ENCODE measurements around the gene PTPRJ.
"Not testable (repeated sequence)": the region's sequence is repeated elsewhere in the genome, so short reads cannot be mapped to it uniquely, and the experiment has no call there.

Gene PTPRJ

GRCh38 chr11:48116437-48117228 is 136.3 kb downstream of the PTPRJ start:
- no peak for DNase-seq (ENCODE audit: low spot score)

- DNase-seq (ENCODE audit: low spot score), result no peak
These were observed 141.9 kb downstream of the PTPRJ start for GRCh38 chr11:48122246-48122645.

GRCh38 chr11:48122656-48123055 is 142.3 kb downstream of the PTPRJ start:
- no peak for DNase-seq (ENCODE audit: low spot score)

- no peak for DNase-seq (ENCODE audit: low spot score)
These were observed 143.0 kb downstream of the PTPRJ start for GRCh38 chr11:48123254-48123875.

- DNase-seq (ENCODE audit: low spot score), result no peak
These were observed 143.8 kb downstream of the PTPRJ start for GRCh38 chr11:48123934-48124755.

- no peak for DNase-seq (ENCODE audit: low spot score)
These were observed 144.5 kb downstream of the PTPRJ start for GRCh38 chr11:48124880-48125279.

GRCh38 chr11:48125866-48126265 is 145.5 kb downstream of the PTPRJ start:
- DNase-seq (ENCODE audit: low spot score), result peak; percentile 29

GRCh38 chr11:48127521-48128183 is 147.3 kb downstream of the PTPRJ start:
- no peak for DNase-seq (ENCODE audit: low spot score)

GRCh38 chr11:48129697-48130395 is 149.5 kb downstream of the PTPRJ start:
- DNase-seq (ENCODE audit: low spot score), result no peak

GRCh38 chr11:48134221-48134922 is 154.0 kb downstream of the PTPRJ start:
- DNase-seq (ENCODE audit: low spot score), result peak; percentile 17

GRCh38 chr11:48138222-48138621 is 157.9 kb downstream of the PTPRJ start:
- no peak for DNase-seq (ENCODE audit: low spot score)

- DNase-seq (ENCODE audit: low spot score), result not testable (repeated sequence)
These were observed 159.5 kb downstream of the PTPRJ start for GRCh38 chr11:48139896-48140295.

GRCh38 chr11:48141475-48142122 is 161.2 kb downstream of the PTPRJ start:
- DNase-seq (ENCODE audit: low spot score), result no peak

GRCh38 chr11:48142889-48143288 is 162.5 kb downstream of the PTPRJ start:
- no peak for DNase-seq (ENCODE audit: low spot score)

GRCh38 chr11:48148749-48149148 is 168.4 kb downstream of the PTPRJ start:
- no peak for DNase-seq (ENCODE audit: low spot score)

GRCh38 chr11:48150213-48150612 is 169.9 kb downstream of the PTPRJ start:
- DNase-seq (ENCODE audit: low spot score), result no peak

- DNase-seq (ENCODE audit: low spot score), result no peak
These were observed 173.8 kb downstream of the PTPRJ start for GRCh38 chr11:48154151-48154550.

- no peak for DNase-seq (ENCODE audit: low spot score)
These were observed 181.9 kb downstream of the PTPRJ start for GRCh38 chr11:48161951-48162884.

- no peak for DNase-seq (ENCODE audit: low spot score)
These were observed 182.5 kb downstream of the PTPRJ start for GRCh38 chr11:48162885-48163268.

All from iPS-NIHi11 (cell line).